Measurements from ENCODE around the gene BRAF.
"Not testable (repeated sequence)": the region's sequence is repeated elsewhere in the genome, so short reads cannot be mapped to it uniquely, and the experiment has no call there.

Gene BRAF

DNA sequence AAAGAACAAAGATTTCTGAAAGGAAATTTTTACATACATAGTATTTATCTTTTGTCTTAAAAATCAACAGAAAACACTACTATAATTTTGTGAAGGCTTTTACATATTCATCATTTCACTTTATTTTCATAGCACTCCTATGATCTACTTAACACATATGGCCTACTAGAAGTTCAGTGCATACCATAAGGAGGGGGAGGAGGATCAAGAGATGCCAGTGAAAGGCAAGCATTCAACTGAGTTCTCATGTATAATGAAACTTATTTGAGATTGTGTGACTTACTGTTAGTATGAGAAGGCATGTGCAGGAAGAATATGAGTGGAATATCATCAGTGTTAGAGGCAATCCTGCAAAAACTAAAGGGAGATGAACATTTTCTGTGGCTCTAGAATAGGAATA is 10.6 kb downstream of the BRAF start:
- CTCF ChIA-PET: interaction anchor here (1.6 kb wide), 1 partner anchor 10 kb away, joined by 6 read pairs; no protein-coding TSS in a partner anchor

DNA sequence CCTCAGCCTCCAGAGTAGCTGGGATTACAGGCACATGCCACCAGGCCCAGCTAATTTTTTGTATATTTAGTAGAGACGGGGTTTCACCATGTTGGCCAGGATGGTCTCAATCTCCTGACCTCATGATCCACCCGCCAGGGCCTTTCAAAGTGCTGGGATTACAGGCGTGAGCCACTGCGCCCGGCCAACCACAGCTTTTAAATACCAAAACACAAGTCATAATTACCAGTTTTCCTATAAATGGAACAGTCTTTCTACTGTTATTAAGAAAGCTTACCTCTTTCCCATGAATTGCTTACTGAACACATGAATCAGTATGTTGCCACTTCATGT is 11.2 kb downstream of the BRAF start:
- H3K27ac ChIP-seq (ENCODE audit: extremely low read depth, low read depth, low read length); H3K4me1 ChIP-seq (ENCODE audit: control insufficient read depth, insufficient read depth, low read length); H3K36me3 ChIP-seq (ENCODE audit: control insufficient read depth in 2 of 2, insufficient read depth in 1 of 2, low read length in 2 of 2); H3K4me3 ChIP-seq (ENCODE audit: low read depth, low read length); H3K9me3 ChIP-seq (ENCODE audit: control insufficient read depth, insufficient read depth, low read depth, low read length); POLR2A ChIA-PET: not testable (repeated sequence)
- TF ChIP-seq, protein P1, sequence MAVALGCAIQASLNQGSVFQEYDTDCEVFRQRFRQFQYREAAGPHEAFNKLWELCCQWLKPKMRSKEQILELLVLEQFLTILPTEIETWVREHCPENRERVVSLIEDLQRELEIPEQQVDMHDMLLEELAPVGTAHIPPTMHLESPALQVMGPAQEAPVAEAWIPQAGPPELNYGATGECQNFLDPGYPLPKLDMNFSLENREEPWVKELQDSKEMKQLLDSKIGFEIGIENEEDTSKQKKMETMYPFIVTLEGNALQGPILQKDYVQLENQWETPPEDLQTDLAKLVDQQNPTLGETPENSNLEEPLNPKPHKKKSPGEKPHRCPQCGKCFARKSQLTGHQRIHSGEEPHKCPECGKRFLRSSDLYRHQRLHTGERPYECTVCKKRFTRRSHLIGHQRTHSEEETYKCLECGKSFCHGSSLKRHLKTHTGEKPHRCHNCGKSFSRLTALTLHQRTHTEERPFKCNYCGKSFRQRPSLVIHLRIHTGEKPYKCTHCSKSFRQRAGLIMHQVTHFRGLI (tag by site-specific recombination; IDR thresholded peaks at IDR 0.05): peak; percentile 47; the same call in 1 of the 2 replicates
- peak; percentile 35; the same call in 1 of the 2 replicates for TF ChIP-seq SP7 (tag by site-specific recombination; IDR thresholded peaks at IDR 0.05)
- CTCF ChIA-PET: interaction anchor here (0.9 to 1.6 kb wide), 2 partner anchors 10 to 19 kb away, joined by 6 to 8 read pairs; no protein-coding TSS in a partner anchor

More for the DNA sequence above, 10.6 kb downstream of the BRAF start:
- POLR2A ChIA-PET: no interaction called here
- no peaks in the 10 kb centered on the region for H3K9me3 ChIP-seq (ENCODE audit: control insufficient read depth, insufficient read depth, low read depth, low read length)
- H3K4me1 ChIP-seq (ENCODE audit: control insufficient read depth, insufficient read depth, low read length): 0 out of 2 replicates have a peak, but pooled peaks cover 5% of the 10 kb centered on the region
- peaks cover 0 to 3% of the 10 kb centered on the region in 2 experiments; a peak in 1 of 3 replicates for H3K36me3 ChIP-seq (ENCODE audit: control insufficient read depth in 2 of 2, insufficient read depth in 1 of 2, low read length in 2 of 2)
- no peak overlapping the region for H3K4me3 ChIP-seq (ENCODE audit: low read depth, low read length)
- peak; percentile 73 for TF ChIP-seq ZNF549 (tag by site-specific recombination; IDR thresholded peaks at IDR 0.05)
- no peak for TF ChIP-seq ZNF133 (tag by site-specific recombination; IDR thresholded peaks at IDR 0.05)
- no peak overlapping the region for H3K27ac ChIP-seq (ENCODE audit: extremely low read depth, low read depth, low read length)

DNA sequence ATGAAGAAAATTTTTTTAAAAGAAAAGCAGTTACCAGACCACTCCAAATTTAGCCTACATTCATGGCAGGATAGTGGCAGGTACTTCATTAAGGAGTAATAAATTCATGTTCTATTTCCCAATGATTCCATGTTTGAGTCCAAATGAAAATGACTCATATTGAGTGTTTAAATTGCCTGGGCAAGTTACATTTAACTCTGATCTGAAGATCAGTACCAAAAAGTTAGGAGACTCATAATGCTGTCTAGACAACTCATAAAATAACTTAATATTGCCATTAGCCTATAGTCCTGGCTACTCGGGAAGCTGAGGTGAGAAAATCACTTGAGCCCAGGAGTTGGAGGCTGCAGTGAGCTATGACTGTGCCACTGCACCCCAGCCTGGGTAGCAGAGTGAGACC is 13.0 kb downstream of the BRAF start:
- no peaks in the 10 kb centered on the region for H3K9me3 ChIP-seq (ENCODE audit: control insufficient read depth, insufficient read depth, low read depth, low read length)
- no peak overlapping the region for H3K27ac ChIP-seq (ENCODE audit: extremely low read depth, low read depth, low read length)
- H3K36me3 ChIP-seq (ENCODE audit: control insufficient read depth in 2 of 2, insufficient read depth in 1 of 2, low read length in 2 of 2): no peaks in the 10 kb centered on the region
- H3K4me3 ChIP-seq (ENCODE audit: low read depth, low read length): no peak overlapping the region
- TF ChIP-seq, protein P2, sequence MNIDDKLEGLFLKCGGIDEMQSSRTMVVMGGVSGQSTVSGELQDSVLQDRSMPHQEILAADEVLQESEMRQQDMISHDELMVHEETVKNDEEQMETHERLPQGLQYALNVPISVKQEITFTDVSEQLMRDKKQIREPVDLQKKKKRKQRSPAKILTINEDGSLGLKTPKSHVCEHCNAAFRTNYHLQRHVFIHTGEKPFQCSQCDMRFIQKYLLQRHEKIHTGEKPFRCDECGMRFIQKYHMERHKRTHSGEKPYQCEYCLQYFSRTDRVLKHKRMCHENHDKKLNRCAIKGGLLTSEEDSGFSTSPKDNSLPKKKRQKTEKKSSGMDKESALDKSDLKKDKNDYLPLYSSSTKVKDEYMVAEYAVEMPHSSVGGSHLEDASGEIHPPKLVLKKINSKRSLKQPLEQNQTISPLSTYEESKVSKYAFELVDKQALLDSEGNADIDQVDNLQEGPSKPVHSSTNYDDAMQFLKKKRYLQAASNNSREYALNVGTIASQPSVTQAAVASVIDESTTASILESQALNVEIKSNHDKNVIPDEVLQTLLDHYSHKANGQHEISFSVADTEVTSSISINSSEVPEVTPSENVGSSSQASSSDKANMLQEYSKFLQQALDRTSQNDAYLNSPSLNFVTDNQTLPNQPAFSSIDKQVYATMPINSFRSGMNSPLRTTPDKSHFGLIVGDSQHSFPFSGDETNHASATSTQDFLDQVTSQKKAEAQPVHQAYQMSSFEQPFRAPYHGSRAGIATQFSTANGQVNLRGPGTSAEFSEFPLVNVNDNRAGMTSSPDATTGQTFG (tag by site-specific recombination; IDR thresholded peaks at IDR 0.05; ENCODE audit: borderline replicate concordance): no peak
- TF ChIP-seq ZNF600 (tag by site-specific recombination; IDR thresholded peaks at IDR 0.05): no peak
- TF ChIP-seq ZSCAN30 (tag by site-specific recombination; IDR thresholded peaks at IDR 0.05): no peak
- TF ChIP-seq, protein P3, sequence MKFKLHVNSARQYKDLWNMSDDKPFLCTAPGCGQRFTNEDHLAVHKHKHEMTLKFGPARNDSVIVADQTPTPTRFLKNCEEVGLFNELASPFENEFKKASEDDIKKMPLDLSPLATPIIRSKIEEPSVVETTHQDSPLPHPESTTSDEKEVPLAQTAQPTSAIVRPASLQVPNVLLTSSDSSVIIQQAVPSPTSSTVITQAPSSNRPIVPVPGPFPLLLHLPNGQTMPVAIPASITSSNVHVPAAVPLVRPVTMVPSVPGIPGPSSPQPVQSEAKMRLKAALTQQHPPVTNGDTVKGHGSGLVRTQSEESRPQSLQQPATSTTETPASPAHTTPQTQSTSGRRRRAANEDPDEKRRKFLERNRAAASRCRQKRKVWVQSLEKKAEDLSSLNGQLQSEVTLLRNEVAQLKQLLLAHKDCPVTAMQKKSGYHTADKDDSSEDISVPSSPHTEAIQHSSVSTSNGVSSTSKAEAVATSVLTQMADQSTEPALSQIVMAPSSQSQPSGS (tag by site-specific recombination; IDR thresholded peaks at IDR 0.05; ENCODE audit: low read depth): no peak
- 0 out of 2 replicates have a peak, but pooled peaks have one; percentile 2 for TF ChIP-seq ZBTB20 (tag by site-specific recombination; IDR thresholded peaks at IDR 0.05)
- no peak for TF ChIP-seq ZSCAN16 (tag by site-specific recombination; IDR thresholded peaks at IDR 0.05)
- no peak for TF ChIP-seq ZNF350 (tag by site-specific recombination; IDR thresholded peaks at IDR 0.05)
- POLR2A ChIA-PET: no interaction called here
- CTCF ChIA-PET: no interaction called here
- H3K4me1 ChIP-seq (ENCODE audit: control insufficient read depth, insufficient read depth, low read length): 0 out of 2 replicates have a peak, but pooled peaks cover 5% of the 10 kb centered on the region

DNA sequence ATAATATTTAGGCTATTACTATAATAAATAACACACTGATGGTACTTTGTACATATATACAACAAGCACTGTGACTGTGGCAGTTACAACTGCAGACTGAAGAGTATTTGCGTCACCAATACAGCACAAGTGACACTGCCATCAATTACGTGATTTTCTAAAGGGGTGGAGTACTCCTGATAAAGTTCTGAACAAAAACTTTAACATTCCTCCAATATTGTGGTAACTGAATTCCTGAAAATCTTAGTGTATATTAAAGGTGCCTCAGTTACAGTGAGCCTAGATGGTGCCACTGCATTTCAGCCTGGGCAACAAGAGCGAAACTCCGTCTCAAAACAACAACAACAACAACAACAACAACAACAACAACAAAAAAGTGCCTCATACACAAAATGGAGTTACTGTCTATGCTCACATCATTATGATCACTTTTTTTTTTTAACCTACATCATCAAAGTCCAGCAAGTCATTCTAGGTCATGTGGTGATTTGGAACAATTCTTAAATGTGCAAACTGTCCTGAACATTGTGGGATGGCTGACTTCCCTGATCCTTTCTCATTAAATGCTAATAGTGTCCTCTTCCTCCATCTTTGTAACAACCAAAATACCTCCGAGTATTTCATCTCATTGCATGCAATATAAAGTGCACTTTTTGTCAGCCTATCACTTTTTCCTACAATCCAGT is 15.1 kb downstream of the BRAF start:
- H3K27ac ChIP-seq (ENCODE audit: extremely low read depth, low read depth, low read length): no peak overlapping the region
- 0 out of 2 replicates have a peak, but pooled peaks cover 5% of the 10 kb centered on the region for H3K4me1 ChIP-seq (ENCODE audit: control insufficient read depth, insufficient read depth, low read length)
- ChIA-PET POLR2A (no interaction called here), CTCF (no interaction called here)
- H3K36me3 ChIP-seq (ENCODE audit: control insufficient read depth in 2 of 2, insufficient read depth in 1 of 2, low read length in 2 of 2): no peaks in the 10 kb centered on the region
- no peaks in the 10 kb centered on the region for H3K9me3 ChIP-seq (ENCODE audit: control insufficient read depth, insufficient read depth, low read depth, low read length)
- H3K4me3 ChIP-seq (ENCODE audit: low read depth, low read length): no peak overlapping the region
- TF ChIP-seq ZBTB48 (tag by site-specific recombination; IDR thresholded peaks at IDR 0.05) (no peak), ZNF221 (tag by site-specific recombination; IDR thresholded peaks at IDR 0.05; ENCODE audit: borderline replicate concordance) (no peak), ZNF146 (tag by site-specific recombination; IDR thresholded peaks at IDR 0.05) (no peak), EGR2 (tag by site-specific recombination; IDR thresholded peaks at IDR 0.05; ENCODE audit: low read depth) (no peak), ZNF792 (tag by site-specific recombination; IDR thresholded peaks at IDR 0.05) (no peak), MEIS1 (CRISPR knock-in tag; IDR thresholded peaks at IDR 0.05; ENCODE audit: borderline replicate concordance) (no peak), ZNF629 (tag by site-specific recombination; IDR thresholded peaks at IDR 0.05) (no peak)
- TF ChIP-seq, protein P4, sequence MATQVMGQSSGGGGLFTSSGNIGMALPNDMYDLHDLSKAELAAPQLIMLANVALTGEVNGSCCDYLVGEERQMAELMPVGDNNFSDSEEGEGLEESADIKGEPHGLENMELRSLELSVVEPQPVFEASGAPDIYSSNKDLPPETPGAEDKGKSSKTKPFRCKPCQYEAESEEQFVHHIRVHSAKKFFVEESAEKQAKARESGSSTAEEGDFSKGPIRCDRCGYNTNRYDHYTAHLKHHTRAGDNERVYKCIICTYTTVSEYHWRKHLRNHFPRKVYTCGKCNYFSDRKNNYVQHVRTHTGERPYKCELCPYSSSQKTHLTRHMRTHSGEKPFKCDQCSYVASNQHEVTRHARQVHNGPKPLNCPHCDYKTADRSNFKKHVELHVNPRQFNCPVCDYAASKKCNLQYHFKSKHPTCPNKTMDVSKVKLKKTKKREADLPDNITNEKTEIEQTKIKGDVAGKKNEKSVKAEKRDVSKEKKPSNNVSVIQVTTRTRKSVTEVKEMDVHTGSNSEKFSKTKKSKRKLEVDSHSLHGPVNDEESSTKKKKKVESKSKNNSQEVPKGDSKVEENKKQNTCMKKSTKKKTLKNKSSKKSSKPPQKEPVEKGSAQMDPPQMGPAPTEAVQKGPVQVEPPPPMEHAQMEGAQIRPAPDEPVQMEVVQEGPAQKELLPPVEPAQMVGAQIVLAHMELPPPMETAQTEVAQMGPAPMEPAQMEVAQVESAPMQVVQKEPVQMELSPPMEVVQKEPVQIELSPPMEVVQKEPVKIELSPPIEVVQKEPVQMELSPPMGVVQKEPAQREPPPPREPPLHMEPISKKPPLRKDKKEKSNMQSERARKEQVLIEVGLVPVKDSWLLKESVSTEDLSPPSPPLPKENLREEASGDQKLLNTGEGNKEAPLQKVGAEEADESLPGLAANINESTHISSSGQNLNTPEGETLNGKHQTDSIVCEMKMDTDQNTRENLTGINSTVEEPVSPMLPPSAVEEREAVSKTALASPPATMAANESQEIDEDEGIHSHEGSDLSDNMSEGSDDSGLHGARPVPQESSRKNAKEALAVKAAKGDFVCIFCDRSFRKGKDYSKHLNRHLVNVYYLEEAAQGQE (tag by site-specific recombination; IDR thresholded peaks at IDR 0.05): no peak

Measured in HEK293 (cell line).